ENCODE data around the gene PITX2.

DNA sequence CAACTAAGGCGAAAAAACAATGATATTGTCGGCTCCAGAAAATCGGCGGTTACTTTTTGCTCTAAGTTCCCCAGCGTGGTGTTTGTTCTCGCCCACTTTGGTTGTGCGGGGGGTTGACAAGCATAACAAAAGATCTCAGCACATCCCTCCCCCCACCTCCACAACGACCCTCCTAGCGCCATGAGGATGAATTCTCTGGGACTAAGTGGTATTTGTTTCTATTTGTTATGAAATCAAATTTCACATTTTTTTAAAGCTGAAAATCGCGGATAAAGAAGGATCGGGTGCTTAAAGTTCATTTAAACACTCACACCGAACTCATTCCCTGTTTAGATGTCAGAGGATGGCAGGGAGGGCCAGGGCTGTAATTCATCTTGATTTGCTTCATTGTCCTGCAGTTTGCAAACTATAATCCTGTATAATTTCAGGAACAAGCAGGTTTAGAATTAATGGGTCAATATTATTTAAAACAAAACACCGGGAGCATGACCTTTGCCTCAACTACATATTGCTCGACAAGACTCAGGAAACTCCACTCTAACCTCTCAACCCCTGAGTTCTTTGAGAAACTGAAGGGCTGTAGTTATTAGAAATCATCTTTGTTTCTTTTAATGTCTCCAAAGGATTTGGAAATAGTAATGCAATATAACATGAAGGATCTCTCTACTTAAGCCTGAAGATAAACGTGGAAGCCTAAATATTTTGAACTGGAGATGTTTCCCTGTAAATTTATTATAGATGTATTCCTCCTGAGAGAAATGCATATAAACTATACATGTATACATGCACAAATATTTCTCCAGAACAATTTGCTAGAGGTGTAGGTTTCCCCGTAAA lies 6.4 kb downstream of the PITX2 start:
- TF ChIP-seq ZNF274 (IDR thresholded peaks at IDR 0.05; ENCODE audit: low read depth, low read length) (no peak), YY1 (IDR thresholded peaks at IDR 0.05; ENCODE audit: insufficient read depth, insufficient read length) (no peak)

All from NT2/D1 (cell line).